Pericardium fibroblast (primary cell): ENCODE results near the gene BEX2. TPM values are rescaled to one million over a fixed set of nuclear protein-coding genes. Genes with fewer than 3 reads are reported as not detected.

Experiments
- total RNA-seq: library from RNA; depleted of rRNA; stranded (reverse); fragments of >200 nt; gene quantifications from 2 replicates; pipeline ENCODE4 v1.2.3, GENCODE V29; 2015

Gene BEX2
- 1.5 and 3.2 TPM in 2 replicates for total RNA-seq

DNA sequence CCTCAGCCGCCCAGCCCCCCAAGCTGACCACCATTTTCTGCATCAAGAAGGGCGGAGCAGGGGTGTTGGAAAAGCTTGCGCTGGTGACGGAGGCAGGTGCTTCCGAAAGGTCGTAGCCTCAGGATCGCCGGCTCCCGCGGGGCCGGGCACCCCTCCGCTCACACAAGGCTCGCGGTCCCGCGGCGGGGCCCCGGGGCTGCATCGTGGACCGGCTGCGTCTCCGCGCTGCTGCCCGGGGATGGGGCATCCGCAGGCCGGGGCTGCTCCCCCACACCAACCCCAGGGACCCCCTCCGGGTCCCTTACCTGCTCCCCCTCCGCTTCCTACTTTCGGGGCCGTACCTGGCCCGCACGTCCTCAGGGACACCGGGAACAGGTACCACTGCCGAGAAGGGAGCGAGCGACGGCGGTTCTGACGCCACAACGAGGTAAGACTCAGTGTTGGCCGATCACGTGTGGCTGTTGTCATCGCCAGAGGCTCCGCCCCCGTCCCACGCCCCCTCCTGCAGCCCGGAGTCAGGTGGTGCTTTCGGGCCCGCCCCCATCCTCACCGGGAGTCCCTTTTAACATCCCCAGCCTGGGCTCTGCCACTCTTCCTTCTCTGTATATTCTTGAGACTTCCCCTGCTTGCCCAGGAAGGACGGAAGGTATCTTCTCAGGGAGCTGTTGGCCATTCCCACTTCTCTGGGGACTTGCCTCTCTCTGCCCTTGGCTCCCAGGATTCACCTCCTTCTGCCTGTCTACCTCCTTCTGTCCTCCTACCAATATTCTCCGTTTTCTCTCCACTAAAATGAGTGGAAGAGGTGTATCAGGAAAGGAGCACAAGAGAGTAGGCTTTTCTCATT, at the start of gene BEX2:
Gene BEX2, minus strand, starts transcription at position 436 of the 844 bp plus-strand sequence. CDS start 1,014 bp downstream, outside the sequence.

DNA sequence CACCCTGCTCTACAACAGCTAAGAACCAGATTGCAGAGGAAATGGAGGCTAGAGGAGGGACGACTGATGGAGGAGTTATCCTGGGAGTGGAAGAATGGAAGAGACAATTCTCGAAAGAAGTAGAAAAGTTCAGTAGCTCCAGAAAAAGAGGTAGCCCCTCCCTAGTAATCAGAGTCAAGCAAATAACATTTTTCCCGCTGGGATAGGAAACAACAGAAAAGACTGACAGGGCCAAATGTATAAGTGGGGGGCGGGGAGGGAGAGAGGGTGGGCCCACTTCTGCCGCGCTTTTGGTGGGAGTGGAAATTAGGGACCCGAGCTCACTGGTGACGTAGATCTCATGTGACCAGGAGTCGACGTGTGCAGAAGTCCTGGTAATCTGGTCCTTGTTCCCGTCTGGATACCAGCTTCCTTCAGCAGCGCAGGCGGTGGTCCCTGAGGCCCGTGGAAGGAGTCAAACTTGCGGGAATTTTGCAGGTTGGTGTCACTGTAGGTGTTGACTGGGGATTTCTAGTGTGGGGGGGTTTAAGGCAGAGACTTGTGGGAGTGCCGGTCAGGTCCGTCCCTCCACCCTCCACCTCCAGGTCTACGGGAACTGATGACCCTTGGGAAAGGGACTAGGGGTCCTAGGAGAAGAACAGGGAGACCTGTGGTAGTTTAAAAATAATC, 45.5 kb upstream of the BEX2 start, which contains the start of gene TCEAL9:
Gene TCEAL9, plus strand, starts transcription at position 377 of the 669 bp plus-strand sequence. CDS start 1,179 bp downstream, outside the sequence.

GRCh38 chrX:103329991-103330390, 19.2 kb upstream of the BEX2 start, which contains the start of gene TCEAL7:
Gene TCEAL7 (plus strand): TSS chrX:103330239. CDS start chrX:103331404, 1,165 bp downstream.

DNA sequence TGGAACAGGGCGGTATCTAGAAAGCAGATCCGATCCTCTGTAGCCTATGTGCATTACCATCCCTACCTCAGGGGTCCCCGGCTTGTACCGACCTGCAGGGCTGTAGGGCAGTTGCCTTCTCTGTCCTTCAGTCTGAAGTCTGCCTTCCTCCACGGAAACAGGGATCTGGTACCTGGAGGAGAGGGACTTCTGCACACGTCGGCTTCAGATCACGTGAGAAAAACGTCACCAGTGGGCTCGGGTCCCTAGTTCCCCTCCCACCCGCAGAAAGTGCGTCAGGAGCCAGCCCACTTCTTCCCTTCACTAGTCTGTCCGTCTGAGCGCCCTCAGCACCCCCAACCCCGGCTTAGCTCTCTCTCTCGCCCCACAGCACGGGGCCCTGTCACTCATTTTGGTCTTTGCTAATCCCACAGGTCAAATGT, 34.2 kb downstream of the BEX2 start, which contains the start of gene TCEAL5:
Gene TCEAL5, minus strand, starts transcription at position 170 of the 422 bp plus-strand sequence. CDS start 2,187 bp downstream, outside the sequence.

Other genes with a start within 250 kb of the BEX2 start
- gene BEX1, start 246.8 kb downstream of the BEX2 start, total RNA-seq, result 3.2 TPM in 1 of 2 replicates, not detected in the other
- not detected in 2 replicates for gene NXF3, start 217.8 kb downstream of the BEX2 start, total RNA-seq
- gene BEX4, start 95.9 kb downstream of the BEX2 start, total RNA-seq, result 6.4 and 21.0 TPM in 2 replicates
- 96.3 and 111 TPM in 2 replicates for gene TCEAL8, start 55.8 kb downstream of the BEX2 start, total RNA-seq
- not detected in 2 replicates for gene TCEAL5, start 34.2 kb downstream of the BEX2 start, total RNA-seq
- gene TCEAL7, start 19.2 kb upstream of the BEX2 start, total RNA-seq, result 10.0 and 28.6 TPM in 2 replicates
- 152 and 188 TPM in 2 replicates for gene TCEAL9, start 45.5 kb upstream of the BEX2 start, total RNA-seq
- gene BEX3, start 65.5 kb upstream of the BEX2 start, total RNA-seq, result 267 and 290 TPM in 2 replicates
- 0.17 and 0.58 TPM in 2 replicates for gene RAB40A, start 208.5 kb upstream of the BEX2 start, total RNA-seq